Measurements from ENCODE around the gene DCDC1.

DCDC1 gene

GRCh38 chr11:30911247-30911646 is 458.3 kb downstream of the DCDC1 start:
- Histone ChIP-seq H3K4me3 (ENCODE audit: low read depth in 1 of 2, low read length in 2 of 2) (no peak overlapping the region), H3K9me3 (ENCODE audit: control insufficient read depth in 1 of 2, low read length in 2 of 2) (no peaks in the 10 kb centered on the region), H3K4me1 (ENCODE audit: control insufficient read depth in 1 of 2, insufficient read depth in 2 of 2, low read length in 2 of 2) (no peaks in the 10 kb centered on the region), H3K36me3 (ENCODE audit: control insufficient read depth in 1 of 2, insufficient read depth in 2 of 2, low read length in 2 of 2) (no peaks in the 10 kb centered on the region), H3K27ac (ENCODE audit: low read depth, low read length) (no peak overlapping the region), H3K9ac (ENCODE audit: low read depth in 1 of 2, low read length in 2 of 2) (no peak overlapping the region), H3K27me3 (ENCODE audit: control insufficient read depth in 1 of 2, insufficient read depth in 2 of 2, low read length in 2 of 2) (no peaks in the 10 kb centered on the region)

- H3K4me3 ChIP-seq (ENCODE audit: low read depth in 1 of 2, low read length in 2 of 2), result no peak overlapping the region
- no peaks in the 10 kb centered on the region for H3K4me1 ChIP-seq (ENCODE audit: control insufficient read depth in 1 of 2, insufficient read depth in 2 of 2, low read length in 2 of 2)
- H3K36me3 ChIP-seq (ENCODE audit: control insufficient read depth in 1 of 2, insufficient read depth in 2 of 2, low read length in 2 of 2), result no peaks in the 10 kb centered on the region
- no peaks in the 10 kb centered on the region for H3K9me3 ChIP-seq (ENCODE audit: control insufficient read depth in 1 of 2, low read length in 2 of 2)
- H3K9ac ChIP-seq (ENCODE audit: low read depth in 1 of 2, low read length in 2 of 2), result no peak overlapping the region
- H3K27me3 ChIP-seq (ENCODE audit: control insufficient read depth in 1 of 2, insufficient read depth in 2 of 2, low read length in 2 of 2), result no peaks in the 10 kb centered on the region
- H3K27ac ChIP-seq (ENCODE audit: low read depth, low read length), result no peak overlapping the region
These were observed 460.7 kb downstream of the DCDC1 start for GRCh38 chr11:30908857-30909256.

DNA sequence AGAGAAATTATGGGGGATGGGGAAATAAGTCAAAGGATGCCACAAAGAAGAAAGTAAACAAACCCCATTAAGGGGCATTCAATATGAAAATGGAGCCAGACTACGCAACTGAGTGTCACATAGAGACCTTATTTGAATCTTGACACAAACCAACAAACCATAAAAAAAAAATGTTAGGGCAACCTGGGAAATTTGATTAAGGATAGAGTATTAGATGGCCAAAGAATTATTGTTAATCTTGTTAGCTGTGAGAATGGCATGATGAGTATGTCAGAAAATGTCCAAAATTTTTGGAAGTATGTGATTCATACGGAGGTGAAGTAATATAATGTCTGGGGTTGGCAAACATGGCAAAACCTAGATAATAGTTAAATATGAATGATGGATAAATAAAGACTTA is 461.3 kb downstream of the DCDC1 start:
- Histone ChIP-seq H3K36me3 (ENCODE audit: control insufficient read depth in 1 of 2, insufficient read depth in 2 of 2, low read length in 2 of 2) (no peaks in the 10 kb centered on the region), H3K4me1 (ENCODE audit: control insufficient read depth in 1 of 2, insufficient read depth in 2 of 2, low read length in 2 of 2) (no peaks in the 10 kb centered on the region), H3K9me3 (ENCODE audit: control insufficient read depth in 1 of 2, low read length in 2 of 2) (no peaks in the 10 kb centered on the region), H3K27ac (ENCODE audit: low read depth, low read length) (no peak overlapping the region), H3K27me3 (ENCODE audit: control insufficient read depth in 1 of 2, insufficient read depth in 2 of 2, low read length in 2 of 2) (no peaks in the 10 kb centered on the region), H3K9ac (ENCODE audit: low read depth in 1 of 2, low read length in 2 of 2) (no peak overlapping the region), H3K4me3 (ENCODE audit: low read depth in 1 of 2, low read length in 2 of 2) (no peak overlapping the region)

DNA sequence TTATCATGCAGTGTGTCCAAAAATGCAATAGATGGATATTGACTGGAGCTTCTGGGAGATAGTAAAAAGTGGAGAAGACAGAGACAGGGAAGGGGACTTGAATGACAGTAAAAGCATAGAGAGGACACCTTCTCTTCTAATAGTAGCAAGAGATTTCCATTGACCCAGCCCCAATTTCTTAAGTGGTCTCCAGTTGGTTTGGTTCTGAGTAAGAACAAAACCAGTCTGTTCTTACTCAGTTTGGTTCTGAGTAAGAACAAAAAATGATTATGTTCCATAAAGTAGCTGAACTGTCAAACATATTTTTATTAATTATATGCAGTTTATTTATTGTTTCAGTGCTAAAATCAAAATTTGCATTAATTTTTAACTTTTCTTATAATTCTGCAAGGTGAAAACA is 466.6 kb downstream of the DCDC1 start:
- Histone ChIP-seq H3K27me3 (ENCODE audit: control insufficient read depth in 1 of 2, insufficient read depth in 2 of 2, low read length in 2 of 2) (no peaks in the 10 kb centered on the region), H3K4me3 (ENCODE audit: low read depth in 1 of 2, low read length in 2 of 2) (no peak overlapping the region), H3K27ac (ENCODE audit: low read depth, low read length) (no peak overlapping the region), H3K36me3 (ENCODE audit: control insufficient read depth in 1 of 2, insufficient read depth in 2 of 2, low read length in 2 of 2) (no peaks in the 10 kb centered on the region), H3K4me1 (ENCODE audit: control insufficient read depth in 1 of 2, insufficient read depth in 2 of 2, low read length in 2 of 2) (no peaks in the 10 kb centered on the region), H3K9me3 (ENCODE audit: control insufficient read depth in 1 of 2, low read length in 2 of 2) (no peaks in the 10 kb centered on the region), H3K9ac (ENCODE audit: low read depth in 1 of 2, low read length in 2 of 2) (no peak overlapping the region)

DNA sequence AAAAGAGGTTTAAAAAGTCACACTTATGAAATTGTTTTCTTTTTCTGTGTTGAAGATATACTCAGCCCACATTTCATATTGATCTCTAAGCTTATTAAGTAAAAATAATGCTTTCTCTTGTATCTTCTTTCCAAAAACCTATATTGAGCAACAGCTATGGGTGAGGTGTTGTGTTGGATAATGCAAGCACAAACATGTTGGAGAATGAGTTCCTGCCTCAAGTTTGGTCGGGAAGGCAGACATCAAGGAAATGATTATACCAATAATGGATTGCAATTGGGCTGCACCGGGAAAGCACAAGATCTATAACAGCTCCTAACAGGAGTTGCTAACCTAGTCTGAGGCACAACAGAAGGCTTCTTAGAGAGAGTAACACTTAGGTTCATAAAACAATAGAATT is 474.5 kb downstream of the DCDC1 start:
- H3K4me3 ChIP-seq (ENCODE audit: low read depth in 1 of 2, low read length in 2 of 2), result no peak overlapping the region

GRCh38 chr11:30893318-30893717 is 476.2 kb downstream of the DCDC1 start:
- H3K27ac ChIP-seq (ENCODE audit: low read depth, low read length), result no peak overlapping the region
- H3K36me3 ChIP-seq (ENCODE audit: control insufficient read depth in 1 of 2, insufficient read depth in 2 of 2, low read length in 2 of 2), result no peaks in the 10 kb centered on the region
- no peak overlapping the region for H3K9ac ChIP-seq (ENCODE audit: low read depth in 1 of 2, low read length in 2 of 2)
- H3K27me3 ChIP-seq (ENCODE audit: control insufficient read depth in 1 of 2, insufficient read depth in 2 of 2, low read length in 2 of 2), result no peaks in the 10 kb centered on the region
- H3K4me3 ChIP-seq (ENCODE audit: low read depth in 1 of 2, low read length in 2 of 2), result no peak overlapping the region
- no peaks in the 10 kb centered on the region for H3K9me3 ChIP-seq (ENCODE audit: control insufficient read depth in 1 of 2, low read length in 2 of 2)
- H3K4me1 ChIP-seq (ENCODE audit: control insufficient read depth in 1 of 2, insufficient read depth in 2 of 2, low read length in 2 of 2), result no peaks in the 10 kb centered on the region

More for the DNA sequence above, 474.5 kb downstream of the DCDC1 start:
- no peaks in the 10 kb centered on the region for H3K4me1 ChIP-seq (ENCODE audit: control insufficient read depth in 1 of 2, insufficient read depth in 2 of 2, low read length in 2 of 2)
- no peaks in the 10 kb centered on the region for H3K36me3 ChIP-seq (ENCODE audit: control insufficient read depth in 1 of 2, insufficient read depth in 2 of 2, low read length in 2 of 2)
- H3K27me3 ChIP-seq (ENCODE audit: control insufficient read depth in 1 of 2, insufficient read depth in 2 of 2, low read length in 2 of 2), result no peaks in the 10 kb centered on the region
- no peak overlapping the region for H3K9ac ChIP-seq (ENCODE audit: low read depth in 1 of 2, low read length in 2 of 2)
- no peak overlapping the region for H3K27ac ChIP-seq (ENCODE audit: low read depth, low read length)
- H3K9me3 ChIP-seq (ENCODE audit: control insufficient read depth in 1 of 2, low read length in 2 of 2), result no peaks in the 10 kb centered on the region

GRCh38 chr11:30889143-30889794 is 480.3 kb downstream of the DCDC1 start:
- Histone ChIP-seq H3K4me1 (ENCODE audit: control insufficient read depth in 1 of 2, insufficient read depth in 2 of 2, low read length in 2 of 2) (no peaks in the 10 kb centered on the region), H3K9ac (ENCODE audit: low read depth in 1 of 2, low read length in 2 of 2) (no peak overlapping the region), H3K27ac (ENCODE audit: low read depth, low read length) (no peak overlapping the region), H3K27me3 (ENCODE audit: control insufficient read depth in 1 of 2, insufficient read depth in 2 of 2, low read length in 2 of 2) (no peaks in the 10 kb centered on the region), H3K36me3 (ENCODE audit: control insufficient read depth in 1 of 2, insufficient read depth in 2 of 2, low read length in 2 of 2) (no peaks in the 10 kb centered on the region), H3K9me3 (ENCODE audit: control insufficient read depth in 1 of 2, low read length in 2 of 2) (no peaks in the 10 kb centered on the region), H3K4me3 (ENCODE audit: low read depth in 1 of 2, low read length in 2 of 2) (no peak overlapping the region)

- H3K4me3 ChIP-seq (ENCODE audit: low read depth in 1 of 2, low read length in 2 of 2), result no peak overlapping the region
- no peaks in the 10 kb centered on the region for H3K9me3 ChIP-seq (ENCODE audit: control insufficient read depth in 1 of 2, low read length in 2 of 2)
- no peaks in the 10 kb centered on the region for H3K4me1 ChIP-seq (ENCODE audit: control insufficient read depth in 1 of 2, insufficient read depth in 2 of 2, low read length in 2 of 2)
- no peaks in the 10 kb centered on the region for H3K27me3 ChIP-seq (ENCODE audit: control insufficient read depth in 1 of 2, insufficient read depth in 2 of 2, low read length in 2 of 2)
- no peaks in the 10 kb centered on the region for H3K36me3 ChIP-seq (ENCODE audit: control insufficient read depth in 1 of 2, insufficient read depth in 2 of 2, low read length in 2 of 2)
- no peak overlapping the region for H3K27ac ChIP-seq (ENCODE audit: low read depth, low read length)
- H3K9ac ChIP-seq (ENCODE audit: low read depth in 1 of 2, low read length in 2 of 2), result no peak overlapping the region
These were observed 490.1 kb downstream of the DCDC1 start for GRCh38 chr11:30879322-30880005.

GRCh38 chr11:30878400-30878799 is 491.1 kb downstream of the DCDC1 start:
- no peaks in the 10 kb centered on the region for H3K27me3 ChIP-seq (ENCODE audit: control insufficient read depth in 1 of 2, insufficient read depth in 2 of 2, low read length in 2 of 2)
- no peaks in the 10 kb centered on the region for H3K36me3 ChIP-seq (ENCODE audit: control insufficient read depth in 1 of 2, insufficient read depth in 2 of 2, low read length in 2 of 2)
- H3K9me3 ChIP-seq (ENCODE audit: control insufficient read depth in 1 of 2, low read length in 2 of 2), result no peaks in the 10 kb centered on the region
- no peak overlapping the region for H3K9ac ChIP-seq (ENCODE audit: low read depth in 1 of 2, low read length in 2 of 2)
- H3K4me1 ChIP-seq (ENCODE audit: control insufficient read depth in 1 of 2, insufficient read depth in 2 of 2, low read length in 2 of 2), result no peaks in the 10 kb centered on the region
- no peak overlapping the region for H3K27ac ChIP-seq (ENCODE audit: low read depth, low read length)
- no peak overlapping the region for H3K4me3 ChIP-seq (ENCODE audit: low read depth in 1 of 2, low read length in 2 of 2)

DNA sequence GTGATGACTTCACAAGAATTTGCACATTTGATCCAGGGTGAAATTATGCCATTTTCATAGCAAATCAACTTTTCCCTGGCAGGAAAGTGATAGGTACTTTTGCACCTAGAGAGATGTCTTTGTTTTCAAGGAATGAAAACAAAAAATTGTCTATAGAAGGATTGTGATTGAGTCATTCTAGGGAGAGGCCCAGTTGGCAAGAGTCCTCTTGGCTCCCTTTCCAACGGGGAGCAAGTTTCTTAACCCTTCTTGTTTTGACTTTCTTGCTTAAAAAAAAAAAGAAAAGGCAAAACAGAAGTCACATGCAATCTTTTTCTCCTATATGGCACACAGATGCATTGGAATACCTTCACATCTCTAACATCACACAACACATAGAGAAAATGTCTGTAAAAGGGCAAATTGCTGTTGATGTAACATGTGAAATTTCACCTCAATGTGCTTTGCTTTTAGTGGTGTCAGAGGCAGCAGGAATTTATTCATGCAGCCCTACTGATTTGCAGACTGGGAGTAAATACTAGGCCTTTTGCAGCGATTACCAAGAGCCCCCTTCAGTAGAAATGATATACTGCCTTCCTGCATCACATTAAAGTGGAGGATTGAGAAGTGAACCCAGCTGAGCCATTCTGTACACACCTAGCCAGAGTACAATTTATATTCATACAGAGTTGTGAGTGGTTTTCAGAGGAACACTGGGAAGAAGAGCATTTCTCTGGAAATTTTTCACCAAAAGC is 492.7 kb downstream of the DCDC1 start:
- H3K4me3 ChIP-seq (ENCODE audit: low read depth in 1 of 2, low read length in 2 of 2), result no peak overlapping the region
- no peaks in the 10 kb centered on the region for H3K36me3 ChIP-seq (ENCODE audit: control insufficient read depth in 1 of 2, insufficient read depth in 2 of 2, low read length in 2 of 2)
- no peaks in the 10 kb centered on the region for H3K9me3 ChIP-seq (ENCODE audit: control insufficient read depth in 1 of 2, low read length in 2 of 2)
- no peaks in the 10 kb centered on the region for H3K4me1 ChIP-seq (ENCODE audit: control insufficient read depth in 1 of 2, insufficient read depth in 2 of 2, low read length in 2 of 2)
- no peak overlapping the region for H3K9ac ChIP-seq (ENCODE audit: low read depth in 1 of 2, low read length in 2 of 2)
- H3K27ac ChIP-seq (ENCODE audit: low read depth, low read length), result no peak overlapping the region
- no peaks in the 10 kb centered on the region for H3K27me3 ChIP-seq (ENCODE audit: control insufficient read depth in 1 of 2, insufficient read depth in 2 of 2, low read length in 2 of 2)

Data from duodenal mucosa (tissue), 2 donors.